B cell (primary cell): ENCODE measurements around the gene RPL23. TPM values are rescaled to one million over a fixed set of nuclear protein-coding genes. Genes with fewer than 3 reads are reported as not detected.

Experiments
- ATAC-seq: fragments of 200-7000 bp; cut with Tn5 transposase; one replicate; pipeline ENCODE4 v1.10.0; 2021; ENCODE audit warnings: low read depth, mild to moderate bottlenecking, moderate number of reproducible peaks, moderate library complexity
- CTCF ChIA-PET: fragments of 350-600 bp; sonication (Branson Sonifier 250); formaldehyde crosslinking; loops from one replicate; lab custom pipeline; 2021; ENCODE audit warnings: antibody characterized with exemption, inconsistent platforms; lab: Charles Lee
- POLR2A ChIA-PET: fragments of 350-600 bp; sonication (Branson Sonifier 250); formaldehyde crosslinking; loops from one replicate; lab custom pipeline; 2021; ENCODE audit warnings: antibody characterized with exemption; lab: Charles Lee
- DNase-seq: peaks from one replicate; pipeline ENCODE4 v3.0.0; 2013
- H2AFZ ChIP-seq: 2 replicates; pipeline ENCODE4 v1.6.1; 2012; ENCODE audit warnings: mild to moderate bottlenecking, low read depth, low read length; ENCODE audit not compliant: insufficient read depth, poor library complexity, severe bottlenecking
- H3K27ac ChIP-seq, 2 donors: 1 replicate in 1 of 2; 2 replicates in 1 of 2; pipeline ENCODE4 v1.5.1; 2012 to 2013; ENCODE audit warnings: low read length in 2 of 2, mild to moderate bottlenecking in 2 of 2, moderate library complexity in 1 of 2
- H3K27me3 ChIP-seq, 4 experiments: fragments of 200-600 bp in 1 of 4; sonication (generic) in 1 of 4; replicated peaks in 1 of 4; 1 replicate in 2 of 4; 2 replicates in 2 of 4; pipeline versions ENCODE4 v1.6.1 to v1.7.0; 2013 to 2016; ENCODE audit warnings: low read length in 3 of 4, mild to moderate bottlenecking in 2 of 4, mixed read lengths in 1 of 4, moderate library complexity in 1 of 4; ENCODE audit not compliant: insufficient read depth in 4 of 4, control insufficient read depth in 3 of 4; ENCODE audit errors: control extremely low read depth in 1 of 4
- H3K36me3 ChIP-seq, 2 experiments: replicated peaks in 1 of 2; 1 replicate in 1 of 2; 2 replicates in 1 of 2; pipeline versions ENCODE4 v1.6.1 to v1.7.1; 2013; ENCODE audit warnings: low read length in 1 of 2; ENCODE audit not compliant: insufficient read depth in 2 of 2, control insufficient read depth in 1 of 2; ENCODE audit errors: control extremely low read depth in 1 of 2, extremely low read depth in 1 of 2
- H3K4me1 ChIP-seq, 2 donors: fragments of 200-600 bp in 1 of 2; sonication (generic) in 1 of 2; 1 replicate in 1 of 2; 2 replicates in 1 of 2; pipeline versions ENCODE4 v1.5.1 to v1.6.1; 2013 to 2017; ENCODE audit warnings: low read length in 2 of 2; ENCODE audit not compliant: control insufficient read depth in 2 of 2, insufficient read depth in 2 of 2
- H3K4me2 ChIP-seq: replicated peaks from 2 replicates; pipeline ENCODE3; 2012; ENCODE audit warnings: mild to moderate bottlenecking, low read depth, low read length; ENCODE audit not compliant: poor library complexity, severe bottlenecking
- H3K4me3 ChIP-seq, 5 experiments: fragments of 200-600 bp in 1 of 5; sonication (generic) in 1 of 5; 1 replicate in 3 of 5; 2 replicates in 2 of 5; pipeline versions ENCODE4 v1.5.1 to v1.7.0; 2011 to 2016; ENCODE audit warnings: low read length in 4 of 5, mild to moderate bottlenecking in 4 of 5, low read depth in 2 of 5, control low read depth in 1 of 5, moderate library complexity in 1 of 5; ENCODE audit not compliant: insufficient read depth in 1 of 5; ENCODE audit errors: control extremely low read depth in 1 of 5, extremely low read depth in 1 of 5
- H3K79me2 ChIP-seq: fragments of 200-600 bp; sonication (generic); one replicate; pipeline ENCODE4 v1.6.0; 2016; ENCODE audit warnings: low read length; ENCODE audit not compliant: control insufficient read depth, insufficient read depth
- H3K9ac ChIP-seq: fragments of 200-600 bp; sonication (generic); 2 replicates; pipeline ENCODE4 v1.6.1; 2017; ENCODE audit warnings: mild to moderate bottlenecking, low read length, moderate library complexity
- H3K9me3 ChIP-seq, 3 donors: one replicate each; pipeline versions ENCODE4 v1.6.1 to v1.7.1; 2013; ENCODE audit warnings: low read length in 2 of 3; ENCODE audit not compliant: control insufficient read depth in 2 of 3, insufficient read depth in 1 of 3; ENCODE audit errors: control extremely low read depth in 1 of 3
- H4K20me1 ChIP-seq: 2 replicates; pipeline ENCODE4 v1.6.0; 2012; ENCODE audit warnings: mild to moderate bottlenecking, low read length; ENCODE audit not compliant: insufficient read depth, control insufficient read depth, poor library complexity, severe bottlenecking
- H3K27ac Mint-ChIP-seq: one replicate; pipeline ENCODE4 v1.8.0; 2021; ENCODE audit warnings: mixed read lengths
- H3K27me3 Mint-ChIP-seq: one replicate; pipeline ENCODE4 v1.8.0; 2021; ENCODE audit warnings: mixed read lengths
- H3K4me1 Mint-ChIP-seq: one replicate; pipeline ENCODE4 v1.8.0; 2021; ENCODE audit warnings: mixed read lengths
- H3K4me3 Mint-ChIP-seq: one replicate; pipeline ENCODE4 v1.8.0; 2021; ENCODE audit warnings: mixed read lengths
- H3K9me3 Mint-ChIP-seq: one replicate; pipeline ENCODE4 v1.8.0; 2022; ENCODE audit warnings: mixed read lengths; ENCODE audit not compliant: insufficient read depth
- EZH2 ChIP-seq: IDR thresholded peaks from 2 replicates; pipeline ENCODE4 v1.6.1; 2012; ENCODE audit warnings: borderline replicate concordance, low read depth, mild to moderate bottlenecking, moderate library complexity, low read length; ENCODE audit not compliant: insufficient read depth, poor library complexity, severe bottlenecking
- WGBS: methylation state at CpG from one replicate; pipeline ENCODE4 v1.1.5; 2013; ENCODE audit warnings: missing lambda C conversion rate; ENCODE audit not compliant: insufficient coverage; 5-methylcytosine and 5-hydroxymethylcytosine counted together
- intact Hi-C: fragments of 100-400 bp; cut with micrococcal nuclease; formaldehyde crosslinking; loops from one replicate; pipeline ENCODE4 v1.10.0; 2022
- polyA plus RNA-seq: library from polyadenylated mRNA; depleted of rRNA; stranded (reverse); fragments of >200 nt; gene quantifications from 2 replicates; pipeline ENCODE4 v1.2.3, GENCODE V29; 2012
- total RNA-seq, 2 donors: library from RNA; stranded (reverse); fragments of 120-200 nt in 1 of 2; gene quantifications; 1 replicate in 1 of 2; 2 replicates in 1 of 2; pipeline versions ENCODE4 v1.2.3 to v1.2.4, GENCODE V29; 2013 to 2022
- TF ChIP-seq, protein P1 (sequence below): fragments of 200-600 bp; IDR thresholded peaks from one replicate; pipeline ENCODE4 v1.8.0; 2022; ENCODE audit warnings: antibody characterized with exemption, mild to moderate bottlenecking

The RPL23 gene
- total and polyA plus RNA-seq, 2 donors (not counting 1 experiment from before 2014, with no cell fraction given) = 1,753 to 2,282 TPM

DNA sequence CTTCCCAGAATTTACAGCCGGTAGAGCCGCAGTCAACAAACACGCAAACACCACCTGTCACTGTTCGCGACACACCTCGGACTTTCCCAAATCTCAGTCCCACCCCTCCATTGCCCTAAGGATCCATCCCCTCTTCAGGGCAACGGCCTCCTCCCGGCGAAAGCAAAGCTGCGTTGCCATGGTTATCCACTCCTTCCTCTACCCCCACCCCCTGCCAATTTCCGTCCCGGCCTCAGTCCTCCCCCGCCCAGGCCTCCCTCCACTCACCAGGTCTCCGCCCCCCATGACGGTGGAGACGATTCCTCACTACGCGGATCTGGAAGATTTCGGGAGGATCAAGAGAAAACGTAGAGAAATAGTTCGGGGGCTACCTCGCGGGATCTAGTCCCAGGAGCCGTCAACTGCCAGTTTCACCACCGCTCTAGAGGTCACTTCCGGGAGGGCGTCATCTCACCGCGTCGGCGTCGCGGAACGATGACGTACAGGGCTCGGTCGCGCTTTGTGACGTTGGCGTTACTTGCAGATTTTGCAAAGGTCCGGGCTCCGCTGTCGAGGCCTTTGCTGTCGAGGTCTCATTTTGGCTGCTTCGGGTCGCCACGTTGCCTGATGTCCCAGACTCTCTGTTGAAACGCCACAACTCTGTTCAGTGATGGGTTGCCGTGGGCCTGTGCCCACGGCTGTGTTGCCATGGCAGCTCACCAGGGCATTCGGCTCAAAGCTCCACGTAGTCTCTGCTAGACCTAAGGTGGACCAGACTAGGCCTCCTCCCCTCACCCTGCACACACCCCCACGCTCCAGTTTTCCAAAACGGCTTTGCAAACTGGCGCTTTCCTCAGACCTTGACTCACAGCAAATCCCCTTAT is 28.4 kb downstream of the RPL23 start, which contains the start of gene CWC25:
TSS of gene CWC25 (minus strand) at position 423 of the 863 bp plus-strand sequence. CDS start at position 285, 138 bp downstream.
- TF ChIP-seq, protein P1, sequence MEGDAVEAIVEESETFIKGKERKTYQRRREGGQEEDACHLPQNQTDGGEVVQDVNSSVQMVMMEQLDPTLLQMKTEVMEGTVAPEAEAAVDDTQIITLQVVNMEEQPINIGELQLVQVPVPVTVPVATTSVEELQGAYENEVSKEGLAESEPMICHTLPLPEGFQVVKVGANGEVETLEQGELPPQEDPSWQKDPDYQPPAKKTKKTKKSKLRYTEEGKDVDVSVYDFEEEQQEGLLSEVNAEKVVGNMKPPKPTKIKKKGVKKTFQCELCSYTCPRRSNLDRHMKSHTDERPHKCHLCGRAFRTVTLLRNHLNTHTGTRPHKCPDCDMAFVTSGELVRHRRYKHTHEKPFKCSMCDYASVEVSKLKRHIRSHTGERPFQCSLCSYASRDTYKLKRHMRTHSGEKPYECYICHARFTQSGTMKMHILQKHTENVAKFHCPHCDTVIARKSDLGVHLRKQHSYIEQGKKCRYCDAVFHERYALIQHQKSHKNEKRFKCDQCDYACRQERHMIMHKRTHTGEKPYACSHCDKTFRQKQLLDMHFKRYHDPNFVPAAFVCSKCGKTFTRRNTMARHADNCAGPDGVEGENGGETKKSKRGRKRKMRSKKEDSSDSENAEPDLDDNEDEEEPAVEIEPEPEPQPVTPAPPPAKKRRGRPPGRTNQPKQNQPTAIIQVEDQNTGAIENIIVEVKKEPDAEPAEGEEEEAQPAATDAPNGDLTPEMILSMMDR = no peak
- TF ChIP-seq EZH2 = no peak
- 2% methylated on average over 52 of the region's 55 CpGs for WGBS
- peak within 1 kb of the TSS; percentile 77 to 93 (median 81) for H3K4me3 ChIP-seq
- peaks cover 26% of the 10 kb centered on the region for H3K4me1 Mint-ChIP-seq
- no peaks in the 10 kb centered on the region for H3K9me3 ChIP-seq
- peak within 1 kb of the TSS; percentile 98 for H3K4me3 Mint-ChIP-seq
- intact Hi-C loops = loop anchor here (1.0 kb wide), 6 partner anchors 25 to 142 kb away; partner anchors contain the start of genes FBXO47, PSMB3 and RPL23
- H3K27me3 Mint-ChIP-seq = no peaks in the 10 kb centered on the region
- peak within 1 kb of the TSS; percentile 88 to 97 for H3K27ac ChIP-seq
- H3K27ac Mint-ChIP-seq = peak within 1 kb of the TSS; percentile 100
- peak; percentile 100 for DNase-seq
- no peaks in the 10 kb centered on the region for H3K27me3 ChIP-seq
- peaks cover 14 to 19% of the 10 kb centered on the region in 2 donors for H3K4me1 ChIP-seq
- ChIA-PET CTCF (interaction anchor here (0.6 to 1.7 kb wide), 8 partner anchors 23 to 328 kb away, joined by 3 to 8 read pairs (median 4); partner anchors contain the start of gene RPL23), POLR2A (interaction anchor here (0.7 to 1.7 kb wide), 8 partner anchors 23 to 142 kb away, joined by 3 to 12 read pairs (median 5); partner anchors contain the start of genes FBXO47, LASP1, PSMB3 and RPL23)
- ATAC-seq = peak; percentile 83
- H3K36me3 ChIP-seq = peaks cover 5 to 16% of the 10 kb centered on the region in 2 experiments
- H3K79me2 ChIP-seq = peaks cover 49% of the 10 kb centered on the region
- no peaks in the 10 kb centered on the region for H3K9me3 Mint-ChIP-seq
- H2AFZ ChIP-seq = peak within 1 kb of the TSS; percentile 92
- H3K9ac ChIP-seq = peak within 1 kb of the TSS; percentile 84
- peaks cover 19% of the 10 kb centered on the region for H4K20me1 ChIP-seq
- peak within 1 kb of the TSS; percentile 86 for H3K4me2 ChIP-seq
